ENCODE measurements around the gene PLCXD1. TPM values are rescaled to one million over a fixed set of nuclear protein-coding genes. Genes with fewer than 3 reads are reported as not detected.

Gene PLCXD1
- total and polyA plus RNA-seq, 9 donors, result 2.6 to 19.4 (median 11.8) TPM

- no peaks in the 10 kb centered on the region for H3K4me1 ChIP-seq (ENCODE audit: insufficient read depth)
- intact Hi-C loops (cut with DNase I), result no loop called here
- TF ChIP-seq EP300 (IDR thresholded peaks at IDR 0.05) (no peak), CTCF (IDR thresholded peaks at IDR 0.05) (no peak), POLR2A (IDR thresholded peaks at IDR 0.05) (no peak)
- no peak overlapping the region for H3K27ac ChIP-seq
- DNase-seq, result no peak
- H3K27me3 ChIP-seq, result no peaks in the 10 kb centered on the region
- 79 to 86% (median 82%) methylated on average over 12 of the region's 12 CpGs for WGBS, 3 donors
- H3K36me3 ChIP-seq, result no peaks in the 10 kb centered on the region
- H3K4me3 ChIP-seq, result no peak overlapping the region
- no peaks in the 10 kb centered on the region for H3K9me3 ChIP-seq
Measured at GRCh38 chrX:252244-252956, 28.8 kb upstream of the PLCXD1 start.

- 86 to 90% (median 88%) methylated on average over 3 of the region's 3 CpGs for WGBS, 3 donors
- Histone ChIP-seq H3K4me3 (no peak overlapping the region), H3K36me3 (no peaks in the 10 kb centered on the region), H3K4me1 (ENCODE audit: insufficient read depth) (no peaks in the 10 kb centered on the region), H3K9me3 (no peaks in the 10 kb centered on the region), H3K27me3 (no peaks in the 10 kb centered on the region), H3K27ac (no peak overlapping the region)
- intact Hi-C loops (cut with DNase I), result no loop called here
- DNase-seq, result no peak
- TF ChIP-seq EP300 (IDR thresholded peaks at IDR 0.05) (no peak), POLR2A (IDR thresholded peaks at IDR 0.05) (no peak), CTCF (IDR thresholded peaks at IDR 0.05) (no peak)
Measured at GRCh38 chrX:252957-253291, 28.3 kb upstream of the PLCXD1 start.

- WGBS, 3 donors, result 86 to 89% (median 88%) methylated on average over 44 of the region's 44 CpGs
- H3K4me1 ChIP-seq (ENCODE audit: insufficient read depth), result no peaks in the 10 kb centered on the region
- H3K36me3 ChIP-seq, result no peaks in the 10 kb centered on the region
- H3K4me3 ChIP-seq, result no peak overlapping the region
- intact Hi-C loops (cut with DNase I), result no loop called here
- no peak for DNase-seq
- no peaks in the 10 kb centered on the region for H3K27me3 ChIP-seq
- no peak for TF ChIP-seq CTCF (IDR thresholded peaks at IDR 0.05)
- TF ChIP-seq POLR2A (IDR thresholded peaks at IDR 0.05), result no peak
- no peak for TF ChIP-seq EP300 (IDR thresholded peaks at IDR 0.05)
- no peak overlapping the region for H3K27ac ChIP-seq
- no peaks in the 10 kb centered on the region for H3K9me3 ChIP-seq
Measured at GRCh38 chrX:253451-254297, 27.5 kb upstream of the PLCXD1 start.

- WGBS, 3 donors, result 90 to 95% (median 91%) methylated on average over 27 of the region's 27 CpGs
- TF ChIP-seq EP300 (IDR thresholded peaks at IDR 0.05), result no peak
- TF ChIP-seq POLR2A (IDR thresholded peaks at IDR 0.05), result no peak
- no peak for TF ChIP-seq CTCF (IDR thresholded peaks at IDR 0.05)
Measured at GRCh38 chrX:254630-255215, 26.5 kb upstream of the PLCXD1 start.

More at GRCh38 chrX:254630-255215, 26.5 kb upstream of the PLCXD1 start:
- Histone ChIP-seq H3K4me1 (ENCODE audit: insufficient read depth) (no peaks in the 10 kb centered on the region), H3K27me3 (no peaks in the 10 kb centered on the region), H3K36me3 (no peaks in the 10 kb centered on the region), H3K27ac (no peak overlapping the region), H3K4me3 (no peak overlapping the region), H3K9me3 (no peaks in the 10 kb centered on the region)
- DNase-seq, result no peak
- intact Hi-C loops (cut with DNase I), result no loop called here

Measured in ovary (tissue), 9 donors.